ENCODE results near the gene ARL17B. TPM values are rescaled to one million over a fixed set of nuclear protein-coding genes. Genes with fewer than 3 reads are reported as not detected.
"Not testable (repeated sequence)": the region's sequence is repeated elsewhere in the genome, so short reads cannot be mapped to it uniquely, and the experiment has no call there.

ARL17B gene
- polyA plus RNA-seq, 1 donor from 2014 or later: 32.3 TPM

- Mint-ChIP-seq H3K27ac (no peak overlapping the region), H3K36me3 (no peaks in the 10 kb centered on the region), H3K9me3 (no peaks in the 10 kb centered on the region), H3K4me1 (peaks cover 6 to 15% (median 11%) of the 10 kb centered on the region in 3 donors), H3K27me3 (no peaks in the 10 kb centered on the region), H3K4me3 (peak overlapping the region in 1 of 4 donors; percentile 72)
Observed at GRCh38 chr17:46270032-46270431, 91.5 kb downstream of the ARL17B start.

GRCh38 chr17:46266656-46267544 lies 94.7 kb downstream of the ARL17B start:
- Mint-ChIP-seq H3K27ac (peak overlapping the region; percentile 83 to 92 (median 88)), H3K4me1 (peaks cover 10 to 16% (median 11%) of the 10 kb centered on the region in 3 donors), H3K9me3 (no peaks in the 10 kb centered on the region), H3K36me3 (peaks cover 2% of the 10 kb centered on the region), H3K27me3 (no peaks in the 10 kb centered on the region), H3K4me3 (peak overlapping the region; percentile 89 to 100 (median 94))

- H3K36me3 Mint-ChIP-seq, H3K27me3 Mint-ChIP-seq, H3K9me3 Mint-ChIP-seq: not testable (repeated sequence)
- Mint-ChIP-seq H3K27ac (peak overlapping the region; percentile 62 to 88 (median 86)), H3K4me1 (peaks cover 10 to 16% (median 11%) of the 10 kb centered on the region in 3 donors), H3K4me3 (peak overlapping the region; percentile 83 to 93 (median 90))
Observed at GRCh38 chr17:46266063-46266655, 95.4 kb downstream of the ARL17B start.

- Mint-ChIP-seq H3K4me1 (peaks cover 10 to 21% (median 11%) of the 10 kb centered on the region in 3 donors), H3K27ac (peak overlapping the region in 2 of 3 donors; percentile 45 to 66), H3K9me3 (no peaks in the 10 kb centered on the region), H3K36me3 (peaks cover 3% of the 10 kb centered on the region), H3K4me3 (peak overlapping the region in 3 of 4 donors; percentile 14 to 58 (median 17)), H3K27me3 (no peaks in the 10 kb centered on the region)
Observed at GRCh38 chr17:46264456-46265198, 96.9 kb downstream of the ARL17B start.

- Mint-ChIP-seq H3K4me3 (peak overlapping the region in 3 of 4 donors; percentile 12 to 58 (median 57)), H3K27me3 (no peaks in the 10 kb centered on the region), H3K4me1 (peaks cover 6 to 14% (median 7%) of the 10 kb centered on the region in 3 donors), H3K27ac (no peak overlapping the region), H3K36me3 (peaks cover 3% of the 10 kb centered on the region), H3K9me3 (no peaks in the 10 kb centered on the region)
Observed at GRCh38 chr17:46262271-46262670, 99.3 kb downstream of the ARL17B start.

DNA sequence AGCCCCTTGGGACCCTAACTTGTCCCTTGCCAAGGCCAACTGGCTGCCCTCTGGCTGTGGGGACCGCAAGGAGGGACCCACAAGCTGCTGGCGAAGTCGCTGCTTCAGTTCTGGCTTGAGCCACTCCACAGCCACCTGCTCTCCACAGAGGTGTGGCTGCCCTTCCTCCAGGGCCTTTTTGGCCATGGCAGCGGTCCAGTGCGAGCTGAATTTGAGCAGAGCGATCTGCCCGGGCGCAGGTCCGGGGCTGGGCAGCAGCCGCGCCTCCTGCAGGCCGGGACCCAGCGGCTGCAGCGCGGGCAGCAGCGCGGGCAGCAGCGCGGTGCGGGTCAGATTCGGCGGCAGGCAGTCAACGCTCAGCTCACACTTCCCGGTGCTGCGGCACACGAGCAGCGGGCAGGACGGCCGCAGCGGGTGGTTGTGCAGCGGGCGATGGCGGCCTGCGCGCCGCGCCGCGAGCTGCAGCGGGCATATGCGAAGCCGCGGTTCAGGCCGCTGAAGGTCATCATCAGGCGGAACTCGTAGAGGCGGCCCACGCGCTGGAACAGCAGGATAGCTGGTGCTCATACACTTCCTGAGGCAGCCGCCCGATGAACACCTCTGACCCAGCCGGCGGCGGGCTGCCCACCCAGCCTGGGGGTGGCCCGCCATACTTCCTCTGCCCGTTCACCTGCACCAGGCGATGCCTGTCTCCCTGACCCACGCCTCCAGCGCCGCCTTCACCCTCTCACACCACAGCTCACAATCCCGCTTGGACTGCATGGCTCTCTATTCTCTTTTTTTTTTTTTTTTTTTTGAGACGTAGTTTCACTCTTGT lies 101.5 kb downstream of the ARL17B start:
- not testable (repeated sequence) for H3K9me3 Mint-ChIP-seq, H3K36me3 Mint-ChIP-seq, H3K27me3 Mint-ChIP-seq, H3K4me1 Mint-ChIP-seq
- Mint-ChIP-seq H3K27ac (peak overlapping the region in 1 of 3 donors; percentile 53), H3K4me3 (peak overlapping the region; percentile 75 to 94 (median 86))

GRCh38 chr17:46256369-46256768 lies 105.2 kb downstream of the ARL17B start:
- not testable (repeated sequence) for H3K27me3 Mint-ChIP-seq, H3K27ac Mint-ChIP-seq, H3K4me3 Mint-ChIP-seq, H3K9me3 Mint-ChIP-seq, H3K36me3 Mint-ChIP-seq, H3K4me1 Mint-ChIP-seq

DNA sequence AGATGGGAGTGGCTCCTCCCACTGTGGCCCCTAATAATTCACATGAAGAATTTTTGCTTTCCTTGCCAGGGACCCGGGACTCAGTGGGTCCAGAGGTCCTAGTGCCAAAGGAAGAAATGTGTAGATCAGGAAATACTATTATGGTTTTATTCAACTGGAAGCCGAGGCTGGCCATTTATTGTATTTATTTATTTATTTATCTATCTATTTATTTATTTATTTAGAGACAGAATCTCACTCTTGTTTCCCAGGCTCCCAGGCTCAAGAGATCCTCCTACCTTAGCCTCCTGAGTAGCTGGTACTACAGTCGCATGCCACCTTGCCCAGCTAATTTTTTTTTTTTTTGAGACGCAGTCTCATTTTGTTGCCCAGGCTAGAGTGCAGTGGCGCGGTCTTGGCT lies 107.4 kb downstream of the ARL17B start:
- not testable (repeated sequence) for H3K27me3 Mint-ChIP-seq, H3K36me3 Mint-ChIP-seq

DNA sequence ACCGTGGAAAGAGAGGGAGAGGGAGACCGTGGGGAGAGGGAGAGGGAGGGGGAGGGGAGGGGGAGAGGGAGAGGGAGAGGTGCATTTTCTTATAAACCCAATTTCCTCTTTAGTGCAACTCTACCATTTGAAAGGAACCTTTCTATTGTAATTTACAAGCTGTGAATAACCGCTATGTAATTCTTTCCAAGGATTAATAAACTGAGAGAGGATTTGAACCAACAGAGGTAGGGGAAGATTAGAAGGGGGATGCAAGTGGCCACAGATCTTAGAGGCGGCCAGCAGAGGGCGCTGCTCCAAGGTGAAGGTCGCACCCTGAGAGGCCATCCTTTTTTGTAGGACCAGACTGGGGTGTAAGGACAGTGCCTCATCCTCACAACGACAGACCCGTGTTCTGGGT lies 107.8 kb downstream of the ARL17B start:
- H3K27ac Mint-ChIP-seq, H3K27me3 Mint-ChIP-seq, H3K4me1 Mint-ChIP-seq, H3K9me3 Mint-ChIP-seq, H3K36me3 Mint-ChIP-seq: not testable (repeated sequence)
- peak overlapping the region in 1 of 4 donors; percentile 18 for H3K4me3 Mint-ChIP-seq

More for the DNA sequence above, 107.4 kb downstream of the ARL17B start:
- not testable (repeated sequence) for H3K9me3 Mint-ChIP-seq, H3K27ac Mint-ChIP-seq, H3K4me1 Mint-ChIP-seq
- H3K4me3 Mint-ChIP-seq: peak overlapping the region in 1 of 4 donors; percentile 18

- not testable (repeated sequence) for H3K36me3 Mint-ChIP-seq, H3K27ac Mint-ChIP-seq
Observed at GRCh38 chr17:46252804-46253203, 108.8 kb downstream of the ARL17B start.

DNA sequence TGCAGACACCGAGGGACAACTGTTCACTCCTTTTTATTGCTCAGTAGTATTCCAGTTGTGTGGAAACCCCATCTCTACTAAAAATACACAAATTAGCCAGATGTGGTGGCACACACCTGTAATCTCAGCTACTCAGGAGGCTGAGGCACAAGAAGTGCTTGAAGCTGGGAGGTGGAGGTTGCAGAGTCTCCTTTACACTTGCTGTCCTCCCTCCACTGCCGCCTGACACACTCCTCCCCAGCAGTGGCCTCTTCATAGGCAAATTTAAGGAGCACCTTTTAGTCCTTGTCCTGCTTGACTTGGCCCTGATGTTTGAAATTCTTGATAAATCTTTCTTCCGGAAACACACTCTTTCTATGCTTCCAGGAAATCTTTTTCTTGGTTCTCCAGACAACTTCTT lies 112.4 kb downstream of the ARL17B start:
- H3K27ac Mint-ChIP-seq, H3K36me3 Mint-ChIP-seq, H3K4me3 Mint-ChIP-seq, H3K4me1 Mint-ChIP-seq, H3K27me3 Mint-ChIP-seq, H3K9me3 Mint-ChIP-seq: not testable (repeated sequence)

More at GRCh38 chr17:46252804-46253203, 108.8 kb downstream of the ARL17B start:
- not testable (repeated sequence) for H3K4me3 Mint-ChIP-seq, H3K4me1 Mint-ChIP-seq, H3K9me3 Mint-ChIP-seq, H3K27me3 Mint-ChIP-seq

DNA sequence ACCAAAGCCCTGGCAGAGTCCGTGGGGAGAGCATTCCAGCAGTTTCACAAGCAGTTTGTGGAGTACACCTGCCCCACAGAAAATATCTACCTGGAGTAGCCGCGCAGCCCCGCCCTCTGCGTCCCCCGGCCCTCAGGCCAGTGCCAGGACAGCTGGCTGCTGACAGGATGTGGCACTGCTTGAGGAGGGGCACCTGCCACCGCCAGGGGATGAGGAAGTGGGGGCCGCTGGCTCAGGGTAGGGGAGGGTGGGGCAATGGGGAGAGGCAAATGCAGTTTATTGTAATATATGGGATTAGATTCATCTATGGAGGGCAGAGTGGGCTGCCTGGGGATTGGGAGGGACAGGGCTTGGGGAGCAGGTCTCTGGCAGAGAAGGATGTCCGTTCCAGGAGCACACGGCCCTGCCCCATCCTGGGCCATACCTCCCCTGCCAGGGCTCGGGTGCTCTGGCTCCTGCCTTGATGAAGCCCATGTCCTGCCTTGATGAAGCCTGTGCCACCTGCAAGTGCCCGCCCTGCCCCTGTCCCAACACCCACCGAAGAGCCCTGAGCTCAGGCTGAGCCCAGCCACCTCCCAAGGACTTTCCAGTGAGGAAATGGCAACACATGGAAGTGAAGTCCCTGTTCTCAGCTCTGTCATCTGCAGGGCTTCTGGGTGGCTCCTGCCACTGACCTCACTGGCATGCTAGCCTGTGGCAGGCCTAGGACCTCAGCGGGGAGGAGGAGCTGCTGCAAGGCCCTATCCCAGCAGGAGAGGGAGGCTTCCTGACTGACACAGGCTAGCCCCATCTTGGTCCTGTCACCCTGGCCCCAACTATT lies 116.4 kb downstream of the ARL17B start:
- H3K4me3 Mint-ChIP-seq, H3K27me3 Mint-ChIP-seq, H3K9me3 Mint-ChIP-seq, H3K36me3 Mint-ChIP-seq, H3K27ac Mint-ChIP-seq, H3K4me1 Mint-ChIP-seq: not testable (repeated sequence)

- not testable (repeated sequence) for H3K27ac Mint-ChIP-seq, H3K9me3 Mint-ChIP-seq, H3K36me3 Mint-ChIP-seq, H3K4me3 Mint-ChIP-seq, H3K27me3 Mint-ChIP-seq, H3K4me1 Mint-ChIP-seq
Observed at GRCh38 chr17:46244339-46244913, 117.1 kb downstream of the ARL17B start.

DNA sequence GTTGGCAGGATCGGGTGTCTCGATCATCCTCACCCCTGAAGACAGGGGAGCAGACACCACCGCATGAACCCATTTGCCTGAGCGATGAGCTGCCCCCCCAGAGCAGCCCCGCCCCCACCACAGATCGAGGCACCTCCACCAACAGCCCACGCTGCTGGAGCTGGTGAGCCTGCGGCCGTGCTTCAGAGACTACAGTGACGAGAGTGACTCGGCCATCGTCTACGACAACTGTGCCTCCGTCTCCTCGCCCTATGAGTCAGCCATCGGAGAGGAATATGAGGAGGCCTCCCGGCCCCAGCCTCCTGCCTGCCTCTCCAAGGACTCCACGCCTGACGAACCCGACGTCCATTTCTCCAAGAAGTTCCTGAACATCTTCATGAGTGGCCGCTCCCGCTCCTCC lies 117.6 kb downstream of the ARL17B start:
- H3K4me1 Mint-ChIP-seq, H3K36me3 Mint-ChIP-seq, H3K27me3 Mint-ChIP-seq, H3K9me3 Mint-ChIP-seq, H3K4me3 Mint-ChIP-seq, H3K27ac Mint-ChIP-seq: not testable (repeated sequence)

Measured in IgD-negative memory B cell (primary cell).